ENCODE measurements around the gene BSND. TPM values are rescaled to one million over a fixed set of nuclear protein-coding genes. Genes with fewer than 3 reads are reported as not detected.

The BSND gene
- polyA plus RNA-seq, 1 of the 3 experiments (the other 2 are of a cell fraction), result not detected

GRCh38 chr1:54950006-54950368, 48.7 kb upstream of the BSND start:
- TF ChIP-seq TAF1 (IDR thresholded peaks at IDR 0.05; ENCODE audit: borderline replicate concordance, low read depth, low read length) (no peak), EZH2phosphoT487 (IDR thresholded peaks at IDR 0.05; ENCODE audit: borderline replicate concordance, low read depth) (no peak), JUND (IDR thresholded peaks at IDR 0.05) (no peak), YY1 (IDR thresholded peaks at IDR 0.05; ENCODE audit: low read depth) (no peak), SIN3A (IDR thresholded peaks at IDR 0.05; ENCODE audit: borderline replicate concordance, low read depth, low read length) (no peak), RXRA (IDR thresholded peaks at IDR 0.05; ENCODE audit: borderline replicate concordance, low read depth) (no peak), MEF2A (IDR thresholded peaks at IDR 0.05; ENCODE audit: borderline replicate concordance, low read depth) (no peak), ZBTB33 (IDR thresholded peaks at IDR 0.05; ENCODE audit: borderline replicate concordance, low read depth) (no peak), FOXJ3 (CRISPR knock-in tag; IDR thresholded peaks at IDR 0.05) (no peak), GABPA (IDR thresholded peaks at IDR 0.05; ENCODE audit: low read depth) (no peak)
- Histone ChIP-seq H3K79me2 (ENCODE audit: insufficient read depth) (no peaks in the 10 kb centered on the region), H3K27me3 (ENCODE audit: insufficient read depth) (no peaks in the 10 kb centered on the region), H3K4me2 (0 out of 2 replicates have a peak overlapping the region, but pooled peaks have one; percentile 58), H3K9ac (peak overlapping the region; percentile 37; the same call in 1 of the 2 replicates), H2AFZ (ENCODE audit: low read depth) (peak overlapping the region; percentile 99; the same call in 1 of the 2 replicates), H3K4me3 (ENCODE audit: low read depth in 2 of 2, low read length in 1 of 2) (no peak overlapping the region), H3K36me3 (replicated peaks in 1 of 2; ENCODE audit: control insufficient read depth in 1 of 2, insufficient read depth in 2 of 2, low read length in 1 of 2) (no peaks in the 10 kb centered on the region), H3K9me2 (no peaks in the 10 kb centered on the region), H3K9me3 (no peaks in the 10 kb centered on the region), H3F3A (replicated peaks; ENCODE audit: insufficient read depth) (no peaks in the 10 kb centered on the region), H3K27ac (ENCODE audit: low read depth in 2 of 2, low read length in 1 of 2) (peak overlapping the region in 1 of 2 experiments; percentile 54; a peak in 1 of 4 replicates), H3K4me1 (ENCODE audit: control insufficient read depth in 1 of 2, insufficient read depth in 2 of 2, low read depth in 1 of 2, low read length in 1 of 2) (peaks cover 7 to 9% of the 10 kb centered on the region in 2 experiments; a peak in 2 of 4 replicates), H4K20me1 (ENCODE audit: insufficient read depth) (no peaks in the 10 kb centered on the region)
- no peak for DNase-seq
- ChIA-PET CTCF (interaction anchor here (0.6 to 15.1 kb wide), 33 partner anchors 10 to 1588 kb away, joined by 3 to 390 read pairs (median 6); partner anchors contain the start of genes BSND and TMEM61), POLR2A (interaction anchor here (1.5 to 1.6 kb wide), 2 partner anchors 42 to 72 kb away, joined by 3 to 10 read pairs; no protein-coding TSS in a partner anchor)
- WGBS (ENCODE audit: low lambda C conversion rate), result 57% methylated on average over 6 of the region's 6 CpGs

GRCh38 chr1:54950369-54951163, 48.2 kb upstream of the BSND start:
- Histone ChIP-seq H3K4me2 (peak overlapping the region; percentile 58; the same call in 1 of the 2 replicates), H4K20me1 (ENCODE audit: insufficient read depth) (no peaks in the 10 kb centered on the region), H3K27ac (ENCODE audit: low read depth in 2 of 2, low read length in 1 of 2) (peak overlapping the region in 1 of 2 experiments; percentile 54; a peak in 2 of 4 replicates), H2AFZ (ENCODE audit: low read depth) (peak overlapping the region; percentile 99), H3K79me2 (ENCODE audit: insufficient read depth) (no peaks in the 10 kb centered on the region), H3F3A (replicated peaks; ENCODE audit: insufficient read depth) (peaks cover 6% of the 10 kb centered on the region), H3K4me1 (ENCODE audit: control insufficient read depth in 1 of 2, insufficient read depth in 2 of 2, low read depth in 1 of 2, low read length in 1 of 2) (peaks cover 7 to 9% of the 10 kb centered on the region in 2 experiments; a peak in 2 of 4 replicates), H3K27me3 (ENCODE audit: insufficient read depth) (no peaks in the 10 kb centered on the region), H3K36me3 (replicated peaks in 1 of 2; ENCODE audit: control insufficient read depth in 1 of 2, insufficient read depth in 2 of 2, low read length in 1 of 2) (no peaks in the 10 kb centered on the region), H3K9ac (peak overlapping the region; percentile 37; the same call in 1 of the 2 replicates), H3K9me3 (no peaks in the 10 kb centered on the region), H3K9me2 (no peaks in the 10 kb centered on the region), H3K4me3 (ENCODE audit: low read depth in 2 of 2, low read length in 1 of 2) (no peak overlapping the region; a peak in 2 of 4 replicates)
- WGBS (ENCODE audit: low lambda C conversion rate), result 33% methylated on average over 25 of the region's 27 CpGs
- ChIA-PET POLR2A (interaction anchor here (0.7 to 1.6 kb wide), 3 partner anchors 41 to 72 kb away, joined by 3 to 10 read pairs (median 3); no protein-coding TSS in a partner anchor), CTCF (interaction anchor here (0.6 to 15.1 kb wide), 44 partner anchors 10 to 1587 kb away, joined by 3 to 390 read pairs (median 5); partner anchors contain the start of genes BSND, PCSK9 and TMEM61)
- DNase-seq, result peak; percentile 76
- peak; percentile 85 for TF ChIP-seq RAD21 (IDR thresholded peaks at IDR 0.05; ENCODE audit: low read length)
- TF ChIP-seq FOXM1 (IDR thresholded peaks at IDR 0.05; ENCODE audit: low read depth), result no peak
- peak; percentile 81 for TF ChIP-seq CTCF (IDR thresholded peaks at IDR 0.05)
- 0 out of 2 replicates have a peak, but pooled peaks have one; percentile 48 for TF ChIP-seq RCOR1 (IDR thresholded peaks at IDR 0.05; ENCODE audit: low read length)
- no peak for TF ChIP-seq USF2 (IDR thresholded peaks at IDR 0.05; ENCODE audit: borderline replicate concordance, low read depth, low read length)
- no peak for TF ChIP-seq GATA2 (CRISPR knock-in tag; IDR thresholded peaks at IDR 0.05)
- peak; percentile 78 for TF ChIP-seq SMC3 (IDR thresholded peaks at IDR 0.05; ENCODE audit: low read depth, low read length)
- no peak for TF ChIP-seq PBX3 (IDR thresholded peaks at IDR 0.05)
- 0 out of 2 replicates have a peak, but pooled peaks have one; percentile 50 for TF ChIP-seq NFIC (IDR thresholded peaks at IDR 0.05; ENCODE audit: borderline replicate concordance)
- TF ChIP-seq YY1 (IDR thresholded peaks at IDR 0.05; ENCODE audit: low read depth), result peak; percentile 72; the same call in 1 of the 2 replicates
- no peak for TF ChIP-seq GABPA (IDR thresholded peaks at IDR 0.05; ENCODE audit: low read depth)
- peak; percentile 58; the same call in 1 of the 2 replicates for TF ChIP-seq TAF1 (IDR thresholded peaks at IDR 0.05; ENCODE audit: borderline replicate concordance, low read depth, low read length)
- TF ChIP-seq NRF1 (IDR thresholded peaks at IDR 0.05; ENCODE audit: low read depth, low read length), result no peak
